PC-9 (cell line): Measurements from ENCODE around the gene ANP32D.

Experiments
- EZH2 ChIP-seq: fragments of 200-600 bp; sonication (generic); IDR thresholded peaks from 2 replicates; pipeline ENCODE4 v1.8.0; 2017; ENCODE audit warnings: antibody characterized with exemption, low read depth
- TF ChIP-seq, protein P1 (sequence below): fragments of 200-600 bp; sonication (generic); conservative IDR thresholded peaks from 2 replicates; pipeline ENCODE4 v1.6.1; 2017; ENCODE audit warnings: mixed run types, antibody characterized with exemption, mild to moderate bottlenecking, moderate library complexity

DNA sequence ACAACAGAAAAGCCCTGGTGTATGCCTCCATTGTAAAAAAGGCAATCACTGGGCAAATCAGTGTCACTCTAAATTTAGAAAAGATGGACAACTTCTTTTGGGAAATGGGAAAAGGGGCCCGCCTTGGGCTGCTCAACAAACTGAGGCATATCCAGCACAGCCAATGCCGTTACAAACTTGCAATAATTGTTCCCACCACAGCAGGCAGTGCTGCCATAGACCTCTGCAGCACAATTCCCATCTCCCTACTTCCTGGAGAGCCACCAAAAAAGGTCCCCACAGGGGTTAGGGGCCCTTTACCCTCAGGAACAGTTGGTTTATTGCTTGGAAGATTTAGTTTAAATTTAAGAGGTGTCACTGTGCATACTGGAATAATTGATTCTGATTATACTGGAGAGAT is 36.6 kb downstream of the ANP32D start:
- no peak for TF ChIP-seq EZH2
- TF ChIP-seq, protein P1, sequence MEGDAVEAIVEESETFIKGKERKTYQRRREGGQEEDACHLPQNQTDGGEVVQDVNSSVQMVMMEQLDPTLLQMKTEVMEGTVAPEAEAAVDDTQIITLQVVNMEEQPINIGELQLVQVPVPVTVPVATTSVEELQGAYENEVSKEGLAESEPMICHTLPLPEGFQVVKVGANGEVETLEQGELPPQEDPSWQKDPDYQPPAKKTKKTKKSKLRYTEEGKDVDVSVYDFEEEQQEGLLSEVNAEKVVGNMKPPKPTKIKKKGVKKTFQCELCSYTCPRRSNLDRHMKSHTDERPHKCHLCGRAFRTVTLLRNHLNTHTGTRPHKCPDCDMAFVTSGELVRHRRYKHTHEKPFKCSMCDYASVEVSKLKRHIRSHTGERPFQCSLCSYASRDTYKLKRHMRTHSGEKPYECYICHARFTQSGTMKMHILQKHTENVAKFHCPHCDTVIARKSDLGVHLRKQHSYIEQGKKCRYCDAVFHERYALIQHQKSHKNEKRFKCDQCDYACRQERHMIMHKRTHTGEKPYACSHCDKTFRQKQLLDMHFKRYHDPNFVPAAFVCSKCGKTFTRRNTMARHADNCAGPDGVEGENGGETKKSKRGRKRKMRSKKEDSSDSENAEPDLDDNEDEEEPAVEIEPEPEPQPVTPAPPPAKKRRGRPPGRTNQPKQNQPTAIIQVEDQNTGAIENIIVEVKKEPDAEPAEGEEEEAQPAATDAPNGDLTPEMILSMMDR, result no peak
